Neural cell (in vitro differentiated cells): ENCODE results near the gene USP25. TPM values are rescaled to one million over a fixed set of nuclear protein-coding genes. Genes with fewer than 3 reads are reported as not detected.

Source experiments
- H2AFZ ChIP-seq: fragments of 200-600, 300-800 bp; sonication (generic), shearing (Covaris generic); 2 replicates; pipeline ENCODE4 v1.6.0; 2014; ENCODE audit warnings: low read depth, mild to moderate bottlenecking, antibody characterized with exemption, low read length, moderate library complexity
- H3F3A ChIP-seq: fragments of 200-600 bp; shearing (Covaris generic); 2 replicates; pipeline ENCODE4 v1.6.1; 2016; ENCODE audit warnings: mild to moderate bottlenecking, moderate library complexity, mixed read lengths, antibody characterized with exemption, low read length; ENCODE audit not compliant: insufficient read depth, poor library complexity, severe bottlenecking
- H3K27ac ChIP-seq: fragments of 200-600, 300-800 bp; sonication (generic), shearing (Covaris generic); 2 replicates; pipeline ENCODE4 v1.5.1; 2014; ENCODE audit warnings: mild to moderate bottlenecking, low read length, moderate library complexity
- H3K27me3 ChIP-seq: fragments of 300-800, 200-600 bp; sonication (generic), shearing (Covaris generic); 2 replicates; pipeline ENCODE4 v1.6.0; 2014; ENCODE audit warnings: mild to moderate bottlenecking, low read depth, low read length, moderate library complexity; ENCODE audit not compliant: insufficient read depth
- H3K36me3 ChIP-seq: fragments of 300-800, 200-600 bp; sonication (generic), shearing (Covaris generic); 2 replicates; pipeline ENCODE4 v1.5.1; 2014; ENCODE audit warnings: mild to moderate bottlenecking, antibody characterized with exemption, low read length, moderate library complexity; ENCODE audit not compliant: insufficient read depth
- H3K4me2 ChIP-seq: fragments of 300-800, 200-600 bp; sonication (generic), shearing (Covaris generic); 2 replicates; pipeline ENCODE4 v1.6.0; 2014; ENCODE audit warnings: mild to moderate bottlenecking, low read length
- H3K4me3 ChIP-seq: fragments of 300-800, 200-600 bp; sonication (generic), shearing (Covaris generic); 2 replicates; pipeline ENCODE4 v1.5.1; 2014; ENCODE audit warnings: mild to moderate bottlenecking, low read length, moderate library complexity
- H3K79me2 ChIP-seq: fragments of 200-600 bp; shearing (Covaris generic); replicated peaks from 2 replicates; pipeline ENCODE4 v1.6.0; 2014; ENCODE audit warnings: mild to moderate bottlenecking, low read length, moderate library complexity; ENCODE audit not compliant: insufficient read depth
- H3K9ac ChIP-seq: fragments of 300-800, 200-600 bp; sonication (generic), shearing (Covaris generic); 2 replicates; pipeline ENCODE4 v1.6.1; 2016; ENCODE audit warnings: mild to moderate bottlenecking, low read length, mixed read lengths
- H3K9me2 ChIP-seq: fragments of 200-600 bp; shearing (Covaris generic); 2 replicates; pipeline ENCODE4 v1.6.1; 2016; ENCODE audit warnings: mild to moderate bottlenecking, low read length, mixed read lengths; ENCODE audit not compliant: insufficient read depth
- H3K9me3 ChIP-seq: fragments of 200-600, 300-800 bp; sonication (generic), shearing (Covaris generic); 2 replicates; pipeline ENCODE4 v1.6.1; 2016; ENCODE audit warnings: mild to moderate bottlenecking, mixed run types, low read length, moderate library complexity, mixed read lengths
- H4K20me1 ChIP-seq: fragments of 200-600 bp; shearing (Covaris generic); 2 replicates; pipeline ENCODE4 v1.6.1; 2016; ENCODE audit warnings: mild to moderate bottlenecking, mixed run types; ENCODE audit not compliant: insufficient read depth
- CTCF ChIP-seq: fragments of 450-650 bp; IDR thresholded peaks from 2 replicates; pipeline ENCODE4 v1.5.1; 2014; ENCODE audit warnings: antibody characterized with exemption, mild to moderate bottlenecking, moderate library complexity; ENCODE audit not compliant: poor library complexity, severe bottlenecking
- EP300 ChIP-seq: fragments of 450-650 bp; conservative IDR thresholded peaks from 2 replicates; pipeline ENCODE4 v1.6.1; 2014; ENCODE audit warnings: antibody characterized with exemption, mild to moderate bottlenecking, moderate library complexity; ENCODE audit not compliant: poor library complexity, severe bottlenecking
- EZH2 ChIP-seq: fragments of 200-600, 300-800 bp; shearing (Covaris generic), sonication (generic); IDR thresholded peaks from 2 replicates; pipeline ENCODE4 v1.6.1; 2014; ENCODE audit warnings: antibody characterized with exemption, low read length, borderline replicate concordance, mild to moderate bottlenecking; ENCODE audit not compliant: insufficient read depth, poor library complexity, severe bottlenecking
- MXI1 ChIP-seq: fragments of 450-650 bp; conservative IDR thresholded peaks from 2 replicates; pipeline ENCODE4 v1.6.1; 2014; ENCODE audit warnings: antibody characterized with exemption, mild to moderate bottlenecking; ENCODE audit not compliant: poor library complexity, severe bottlenecking
- POLR2AphosphoS5 ChIP-seq: IDR thresholded peaks from 2 replicates; pipeline ENCODE4 v1.6.1; 2012
- RAD21 ChIP-seq: fragments of 450-650 bp; conservative IDR thresholded peaks from 2 replicates; pipeline ENCODE4 v1.6.1; 2014; ENCODE audit warnings: antibody characterized with exemption, mild to moderate bottlenecking, moderate library complexity
- REST ChIP-seq: IDR thresholded peaks from 2 replicates; pipeline ENCODE4 v1.6.1; 2012; ENCODE audit warnings: borderline replicate concordance
- SMC3 ChIP-seq: fragments of 450-650 bp; conservative IDR thresholded peaks from 2 replicates; pipeline ENCODE4 v1.6.1; 2014; ENCODE audit warnings: antibody characterized with exemption, mild to moderate bottlenecking, moderate library complexity; ENCODE audit not compliant: poor library complexity
- TAF1 ChIP-seq: IDR thresholded peaks from 2 replicates; pipeline ENCODE4 v1.6.1; 2012; ENCODE audit warnings: low read depth
- polyA plus RNA-seq: library from polyadenylated mRNA; depleted of rRNA; stranded (reverse); fragments of >200 nt; gene quantifications from 2 replicates; pipeline ENCODE4 v1.2.3, GENCODE V29; 2014

Gene USP25
- polyA plus RNA-seq, 1 donor from 2014 or later: 19.2 TPM

- no peak overlapping the region for H3K4me3 ChIP-seq
- no peaks in the 10 kb centered on the region for H3F3A ChIP-seq
- H3K4me2 ChIP-seq: no peak overlapping the region
- no peaks in the 10 kb centered on the region for H3K27me3 ChIP-seq
- peaks cover 4% of the 10 kb centered on the region for H3K36me3 ChIP-seq
- no peaks in the 10 kb centered on the region for H3K79me2 ChIP-seq
- H3K9me2 ChIP-seq: no peaks in the 10 kb centered on the region
- no peaks in the 10 kb centered on the region for H4K20me1 ChIP-seq
- no peak overlapping the region for H3K27ac ChIP-seq
- H3K9ac ChIP-seq: no peak overlapping the region
- TF ChIP-seq POLR2AphosphoS5: no peak
- TF ChIP-seq CTCF: no peak
- TF ChIP-seq EZH2: no peak
- no peak for TF ChIP-seq MXI1
- TF ChIP-seq SMC3: no peak
- TF ChIP-seq RAD21: no peak
- no peak for TF ChIP-seq EP300
- TF ChIP-seq TAF1: no peak
- TF ChIP-seq REST: no peak
- H2AFZ ChIP-seq: no peak overlapping the region
- H3K9me3 ChIP-seq: no peaks in the 10 kb centered on the region
These were observed 128.0 kb downstream of the USP25 start for GRCh38 chr21:15857740-15858139.

GRCh38 chr21:15860541-15860940 lies 130.8 kb downstream of the USP25 start:
- TF ChIP-seq CTCF: no peak
- TF ChIP-seq SMC3: no peak
- TF ChIP-seq EP300: no peak
- TF ChIP-seq POLR2AphosphoS5: no peak
- no peak for TF ChIP-seq TAF1
- no peak for TF ChIP-seq REST
- no peak for TF ChIP-seq MXI1
- no peak for TF ChIP-seq EZH2
- TF ChIP-seq RAD21: no peak
- Histone ChIP-seq H3K79me2 (no peaks in the 10 kb centered on the region), H3K27ac (no peak overlapping the region), H3K4me2 (no peak overlapping the region), H3K36me3 (peaks cover under 1% of the 10 kb centered on the region), H2AFZ (no peak overlapping the region), H3K27me3 (no peaks in the 10 kb centered on the region), H3F3A (no peaks in the 10 kb centered on the region), H3K4me3 (no peak overlapping the region), H3K9me2 (no peaks in the 10 kb centered on the region), H4K20me1 (no peaks in the 10 kb centered on the region), H3K9me3 (no peaks in the 10 kb centered on the region), H3K9ac (no peak overlapping the region)
